Liver (tissue), 3 donors: ENCODE data around the gene TCOF1.

Source experiments
- CTCF ChIP-seq: fragments of 150-350 bp; IDR thresholded peaks from 2 replicates; pipeline ENCODE4 v1.5.1; 2017; ENCODE audit warnings: improper control_type of control experiment, low read depth, low read length; ENCODE audit not compliant: missing input control
- EGR1 ChIP-seq, 2 donors: IDR thresholded peaks; 2 replicates each; pipeline ENCODE4 v1.6.1; 2016 to 2018; ENCODE audit warnings: antibody characterized with exemption in 2 of 2, low read depth in 2 of 2
- FOXA2 ChIP-seq: IDR thresholded peaks from 2 replicates; pipeline ENCODE4 v1.6.1; 2016; ENCODE audit warnings: antibody characterized with exemption
- MAX ChIP-seq: IDR thresholded peaks from 2 replicates; pipeline ENCODE4 v1.6.1; 2016; ENCODE audit warnings: antibody characterized with exemption
- RAD21 ChIP-seq, 2 donors: IDR thresholded peaks; 2 replicates each; pipeline ENCODE4 v1.6.1; 2016; ENCODE audit warnings: antibody characterized with exemption in 2 of 2, mild to moderate bottlenecking in 2 of 2
- donor health status: healthy.
- donor health status: healthy.

GRCh38 chr5:150328515-150328914 is 29.0 kb upstream of the TCOF1 start:
- TF ChIP-seq CTCF (no peak), MAX (no peak), RAD21 (IDR thresholded peaks at IDR 0.05) (no peak), FOXA2 (no peak), EGR1 (IDR thresholded peaks at IDR 0.05; ENCODE audit: low read depth in 2 of 2) (no peak)
